K562 (cell line): ENCODE measurements around the gene SLC9A1.

Source experiments
- HDAC6 ChIP-seq: IDR thresholded peaks from 2 replicates; pipeline ENCODE4 v1.6.1; 2012; ENCODE audit warnings: low read depth, mild to moderate bottlenecking, control low read depth, inconsistent platforms, low read length, moderate library complexity
- HDGF ChIP-seq: fragments of 450-650 bp; IDR thresholded peaks from 2 replicates; pipeline ENCODE4 v1.6.1; 2016
- MAFK ChIP-seq: IDR thresholded peaks from 2 replicates; pipeline ENCODE4 v1.6.1; 2011; ENCODE audit warnings: low read length, improper control_type of control experiment
- NR2C2 ChIP-seq, 2 experiments: fragments of 200-800 bp in 1 of 2; sonication (Bioruptor generic) in 1 of 2; sonication (generic) in 1 of 2; formaldehyde crosslinking in 1 of 2; IDR thresholded peaks; 2 replicates each; pipeline versions ENCODE4 v1.6.1 to v1.8.0; 2016 to 2022; ENCODE audit warnings: mild to moderate bottlenecking in 1 of 2, missing compliant biosample characterization in 1 of 2, missing genetic modification characterization in 1 of 2, missing genetic modification reagents in 1 of 2
- POLR2A ChIP-seq: fragments of 450-650 bp; conservative IDR thresholded peaks from 2 replicates; pipeline ENCODE4 v1.6.1; 2016
- SRF ChIP-seq, 2 experiments: fragments of 250-450, 450-650 bp in 1 of 2; sonication (Bioruptor Pico) in 1 of 2; sonication (generic) in 1 of 2; formaldehyde crosslinking; IDR thresholded peaks; 2 replicates each; pipeline versions ENCODE4 v1.5.0 to v1.5.1; 2020 to 2022; ENCODE audit warnings: mild to moderate bottlenecking in 1 of 2, missing genetic modification reagents in 1 of 2
- ZNF561 ChIP-seq: fragments of 450-650 bp; formaldehyde crosslinking; conservative IDR thresholded peaks from 2 replicates; pipeline ENCODE4 v1.4.0; 2020; ENCODE audit warnings: mild to moderate bottlenecking, moderate library complexity

DNA sequence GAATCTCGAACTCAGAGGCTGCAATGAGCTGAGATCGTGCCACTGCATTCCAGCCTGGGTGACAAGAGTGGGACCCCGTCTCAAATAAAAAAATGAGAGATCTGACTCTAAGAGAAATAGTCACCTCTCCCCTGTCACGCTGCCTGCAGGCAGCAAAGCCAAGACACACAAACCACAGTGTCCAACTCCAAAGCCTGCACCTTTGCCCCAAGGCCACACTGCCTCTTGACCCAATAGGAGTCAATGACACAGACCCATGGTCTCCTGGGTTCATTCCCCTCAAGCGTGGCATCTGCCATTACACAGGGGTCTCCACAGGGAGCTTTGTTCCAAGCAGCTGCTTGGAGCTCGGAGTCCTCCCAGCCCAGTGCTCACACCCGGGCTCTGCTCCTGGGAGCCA, 46.3 kb downstream of the SLC9A1 start:
- TF ChIP-seq HDAC6 (no peak), POLR2A (no peak), MAFK (no peak), SRF (CRISPR knock-in tag; IDR thresholded peaks at IDR 0.05) (no peak), ZNF561 (CRISPR knock-in tag) (no peak), HDGF (no peak), NR2C2 (CRISPR knock-in tag; IDR thresholded peaks at IDR 0.05) (no peak), NR2C2 (tag; IDR thresholded peaks at IDR 0.05) (no peak)
